Measurements from ENCODE around the gene KCNQ1OT1. TPM values are rescaled to one million over a fixed set of nuclear protein-coding genes. Genes with fewer than 3 reads are reported as not detected.

KCNQ1OT1 gene
- total RNA-seq, 4 donors from 2014 or later, result 0.16 to 0.61 (median 0.30) TPM

GRCh38 chr11:2719831-2720590 is 20.2 kb upstream of the KCNQ1OT1 start:
- DNase-seq, result no peak

GRCh38 chr11:2718817-2719438 is 19.1 kb upstream of the KCNQ1OT1 start:
- intact Hi-C loops (cut with DNase I; ENCODE audit: low total_unique reads), result no loop called here
- Histone ChIP-seq H3K4me1 (peaks cover 0 to 2% of the 10 kb centered on the region in 2 donors), H3K4me3 (no peak overlapping the region), H3K27ac (no peak overlapping the region), H3K27me3 (no peaks in the 10 kb centered on the region), H3K9me3 (no peaks in the 10 kb centered on the region), H3K36me3 (no peaks in the 10 kb centered on the region)
- in situ Hi-C loops (cut with MboI; ENCODE audit: low sequenced_read_pairs in 4 of 4), result no loop called here
- ATAC-seq (no peak), DNase-seq (no peak)
- no peak for TF ChIP-seq CTCF (IDR thresholded peaks at IDR 0.05 in 4 of 5, conservative IDR thresholded peaks at IDR 0.05 in 1 of 5)
- no peak for TF ChIP-seq POLR2A (IDR thresholded peaks at IDR 0.05)

More at GRCh38 chr11:2719831-2720590, 20.2 kb upstream of the KCNQ1OT1 start:
- no peaks in the 10 kb centered on the region for H3K9me3 ChIP-seq
- intact Hi-C loops (cut with DNase I; ENCODE audit: low total_unique reads), result no loop called here
- no peak for ATAC-seq
- in situ Hi-C loops (cut with MboI; ENCODE audit: low sequenced_read_pairs in 4 of 4), result no loop called here
- no peaks in the 10 kb centered on the region for H3K27me3 ChIP-seq
- no peaks in the 10 kb centered on the region for H3K36me3 ChIP-seq
- H3K4me1 ChIP-seq, result peaks cover 5 to 7% of the 10 kb centered on the region in 2 donors
- H3K27ac ChIP-seq, result no peak overlapping the region
- no peak for TF ChIP-seq POLR2A (IDR thresholded peaks at IDR 0.05)
- no peak for TF ChIP-seq CTCF (IDR thresholded peaks at IDR 0.05 in 4 of 5, conservative IDR thresholded peaks at IDR 0.05 in 1 of 5)
- H3K4me3 ChIP-seq, result no peak overlapping the region

- TF ChIP-seq POLR2A (IDR thresholded peaks at IDR 0.05), result no peak
- TF ChIP-seq CTCF (IDR thresholded peaks at IDR 0.05 in 4 of 5, conservative IDR thresholded peaks at IDR 0.05 in 1 of 5), result no peak
- intact Hi-C loops (cut with DNase I; ENCODE audit: low total_unique reads), result no loop called here
- DNase-seq (no peak), ATAC-seq (no peak)
- Histone ChIP-seq H3K27me3 (no peaks in the 10 kb centered on the region), H3K36me3 (no peaks in the 10 kb centered on the region), H3K9me3 (no peaks in the 10 kb centered on the region), H3K27ac (no peak overlapping the region), H3K4me1 (no peaks in the 10 kb centered on the region), H3K4me3 (no peak overlapping the region)
- in situ Hi-C loops (cut with MboI; ENCODE audit: low sequenced_read_pairs in 4 of 4), result no loop called here
These were observed 17.9 kb upstream of the KCNQ1OT1 start for GRCh38 chr11:2717561-2718325.

- Histone ChIP-seq H3K4me3 (no peak overlapping the region), H3K27me3 (no peaks in the 10 kb centered on the region), H3K4me1 (no peaks in the 10 kb centered on the region), H3K9me3 (no peaks in the 10 kb centered on the region), H3K27ac (no peak overlapping the region), H3K36me3 (no peaks in the 10 kb centered on the region)
- DNase-seq (no peak), ATAC-seq (no peak)
- TF ChIP-seq POLR2A (IDR thresholded peaks at IDR 0.05), result no peak
- in situ Hi-C loops (cut with MboI; ENCODE audit: low sequenced_read_pairs in 4 of 4) (no loop called here), intact Hi-C loops (cut with DNase I; ENCODE audit: low total_unique reads) (no loop called here)
These were observed 16.7 kb upstream of the KCNQ1OT1 start for GRCh38 chr11:2716376-2717095.

Measured in gastrocnemius medialis (tissue), 4 donors.